GM19328 (cell line): Measurements from ENCODE around the gene PFKFB4.
"Not testable (repeated sequence)": the region's sequence is repeated elsewhere in the genome, so short reads cannot be mapped to it uniquely, and the experiment has no call there.

ENCODE experiments used
- ATAC-seq: cut with Tn5 transposase; IDR thresholded peaks from one replicate; pipeline ENCODE4 v1.9.1; 2021; ENCODE audit warnings: mild to moderate bottlenecking, moderate library complexity; ENCODE audit not compliant: unreplicated experiment

Gene PFKFB4

DNA sequence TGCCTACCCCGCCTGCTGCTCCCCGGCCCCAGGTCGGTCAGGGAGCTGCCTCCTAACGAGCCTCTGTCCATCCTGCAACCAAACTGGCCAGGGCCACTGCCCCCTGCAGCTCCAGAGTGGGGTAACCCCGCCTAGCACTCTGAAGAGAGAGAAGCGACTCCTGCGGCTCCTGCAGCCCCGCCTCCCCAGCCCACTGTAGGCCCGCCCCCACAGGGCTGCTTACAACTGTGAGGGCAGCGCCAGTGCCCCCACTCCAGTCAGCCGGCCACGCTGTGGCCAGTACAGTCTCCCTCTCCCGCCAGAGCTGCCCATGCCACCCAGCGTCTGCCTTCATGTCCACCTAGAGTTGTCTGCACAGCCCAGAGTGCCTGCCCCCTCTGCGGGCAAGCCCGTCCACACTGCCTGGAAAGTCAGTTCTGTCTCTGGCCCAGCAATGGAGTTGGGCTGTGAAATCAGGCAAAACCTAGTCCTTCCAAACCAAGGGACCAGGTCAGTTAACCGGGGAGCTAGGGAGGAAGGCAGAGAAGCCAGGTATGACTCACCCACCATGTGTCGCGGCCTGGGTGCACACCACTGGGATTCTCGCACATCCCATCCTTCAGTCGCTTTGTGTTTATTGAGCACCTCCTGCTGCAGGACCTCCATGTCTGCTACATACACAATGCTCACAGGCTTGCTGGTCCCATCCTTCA is 4.6 kb upstream of the PFKFB4 start:
- no peak for ATAC-seq

DNA sequence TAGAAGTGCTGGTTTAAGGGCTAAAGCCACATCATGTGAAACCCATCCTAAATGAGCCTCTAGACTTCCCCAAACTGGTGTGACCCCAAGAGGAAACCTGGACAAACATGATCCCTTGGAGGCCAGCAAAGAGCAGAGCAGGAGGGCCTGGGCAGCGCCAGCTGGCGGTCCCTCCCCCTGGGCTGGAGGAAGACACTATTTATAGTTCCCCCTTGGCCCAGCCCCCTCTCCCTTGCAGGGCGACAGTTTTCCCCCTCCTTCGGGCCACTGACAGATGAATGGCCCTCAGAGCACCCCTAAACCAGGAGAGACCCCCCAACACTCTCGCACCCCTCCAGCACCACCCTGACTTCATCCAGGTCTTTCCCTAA is 4.0 kb upstream of the PFKFB4 start:
- ATAC-seq, result no peak

DNA sequence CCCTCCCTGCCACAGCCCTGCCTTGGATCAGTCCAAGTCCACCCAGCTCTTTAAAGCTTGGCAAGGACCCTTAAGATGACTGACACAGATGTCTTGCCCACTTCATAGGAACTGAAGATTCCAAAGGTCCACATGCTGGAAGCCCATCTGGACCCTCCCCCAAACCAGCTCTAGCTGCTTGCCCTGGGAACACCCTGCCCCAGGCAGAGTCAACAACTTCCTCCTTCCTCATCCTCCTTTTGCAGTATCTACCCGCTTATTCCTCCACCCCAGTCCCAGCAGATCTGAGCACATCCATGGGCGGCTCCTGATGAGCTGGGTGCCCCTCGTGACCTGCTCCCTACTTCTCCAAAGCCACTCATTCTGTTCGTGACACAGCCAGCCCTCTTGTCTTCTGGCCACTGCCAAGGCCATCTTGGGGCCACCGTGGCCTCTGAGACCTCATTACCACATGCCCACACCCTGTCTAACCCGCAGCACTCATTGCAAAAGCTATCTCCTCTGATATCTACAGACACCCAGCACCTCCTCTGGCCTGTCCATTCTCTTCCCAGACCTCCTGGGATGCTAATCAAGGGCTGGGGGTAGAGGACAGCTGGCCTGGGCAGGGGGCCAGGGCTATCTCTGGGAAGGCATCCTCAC is 2.0 kb upstream of the PFKFB4 start:
- ATAC-seq, result no peak

DNA sequence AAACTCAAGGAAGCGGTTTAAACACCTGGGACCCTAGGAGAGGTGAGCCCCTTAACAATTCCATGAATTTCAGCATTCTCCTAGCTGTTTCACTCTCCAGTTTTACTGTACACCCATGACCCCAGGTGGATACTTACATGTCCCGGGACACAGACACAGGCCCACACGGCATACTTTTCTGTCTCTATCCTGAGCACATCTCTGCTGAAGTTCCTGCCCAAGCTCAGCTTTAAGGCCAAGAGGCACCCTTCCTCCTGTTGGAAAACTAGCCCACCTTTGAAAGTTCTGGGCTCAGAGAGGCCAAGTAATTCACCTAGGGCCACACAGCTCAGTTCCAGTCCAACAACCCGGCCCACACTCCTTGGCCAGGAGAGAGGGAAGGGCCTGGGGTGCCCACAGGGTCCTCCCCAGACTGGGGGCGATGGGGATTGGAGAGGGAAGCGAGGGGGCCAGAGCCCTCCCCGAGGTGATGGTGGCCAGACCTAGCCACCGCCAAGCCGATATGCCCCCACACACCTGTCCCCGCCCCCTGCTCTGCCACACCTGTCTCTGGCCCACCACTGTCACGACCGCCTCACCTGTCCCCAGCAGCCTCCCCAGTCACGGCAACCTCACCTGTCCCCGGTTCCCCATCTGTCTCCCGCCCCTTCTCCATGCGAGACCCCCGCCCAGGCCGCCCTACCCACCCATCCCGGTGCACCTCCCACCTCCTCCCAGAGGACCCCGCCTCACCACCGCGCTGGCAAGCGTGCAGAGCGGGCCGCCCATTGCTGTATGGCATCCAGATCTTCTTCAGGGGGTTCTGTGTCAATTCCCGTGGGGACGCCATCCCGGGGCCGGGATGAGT is 431 bp downstream of the PFKFB4 start:
- no peak for ATAC-seq

DNA sequence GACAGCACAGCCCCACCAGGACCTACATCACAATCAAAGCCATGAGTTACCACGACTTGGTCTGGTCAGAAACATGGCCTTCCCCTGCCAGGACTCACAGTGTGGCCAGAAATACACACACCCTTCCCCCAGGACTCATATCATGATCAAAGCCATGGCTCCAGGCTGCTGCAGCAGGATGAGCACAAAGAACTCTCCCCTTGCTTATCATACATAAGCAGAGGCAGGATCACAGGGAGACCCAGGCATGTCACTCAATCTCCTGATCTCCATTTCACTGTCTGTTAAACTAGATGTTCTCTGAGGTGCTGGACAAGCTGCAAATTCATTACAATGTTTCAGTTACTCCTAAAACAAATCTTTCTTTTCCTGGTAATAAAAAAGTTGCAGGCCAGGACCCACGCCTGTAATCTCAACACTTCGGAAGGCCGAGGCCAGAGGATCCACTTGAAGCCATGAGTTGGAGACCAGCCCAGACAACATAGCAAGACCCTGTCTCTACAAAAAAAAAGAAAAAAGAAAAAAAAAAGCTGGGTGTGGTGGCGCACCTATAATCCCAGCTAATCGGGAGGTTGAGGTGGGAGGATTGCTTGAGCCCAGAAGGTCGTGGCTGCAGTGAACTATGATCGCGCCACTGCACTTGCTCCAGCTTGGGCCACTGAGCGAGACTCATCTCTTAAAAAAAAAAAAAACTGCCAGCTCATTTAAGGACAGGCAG is 1.2 kb downstream of the PFKFB4 start:
- ATAC-seq, result no peak

DNA sequence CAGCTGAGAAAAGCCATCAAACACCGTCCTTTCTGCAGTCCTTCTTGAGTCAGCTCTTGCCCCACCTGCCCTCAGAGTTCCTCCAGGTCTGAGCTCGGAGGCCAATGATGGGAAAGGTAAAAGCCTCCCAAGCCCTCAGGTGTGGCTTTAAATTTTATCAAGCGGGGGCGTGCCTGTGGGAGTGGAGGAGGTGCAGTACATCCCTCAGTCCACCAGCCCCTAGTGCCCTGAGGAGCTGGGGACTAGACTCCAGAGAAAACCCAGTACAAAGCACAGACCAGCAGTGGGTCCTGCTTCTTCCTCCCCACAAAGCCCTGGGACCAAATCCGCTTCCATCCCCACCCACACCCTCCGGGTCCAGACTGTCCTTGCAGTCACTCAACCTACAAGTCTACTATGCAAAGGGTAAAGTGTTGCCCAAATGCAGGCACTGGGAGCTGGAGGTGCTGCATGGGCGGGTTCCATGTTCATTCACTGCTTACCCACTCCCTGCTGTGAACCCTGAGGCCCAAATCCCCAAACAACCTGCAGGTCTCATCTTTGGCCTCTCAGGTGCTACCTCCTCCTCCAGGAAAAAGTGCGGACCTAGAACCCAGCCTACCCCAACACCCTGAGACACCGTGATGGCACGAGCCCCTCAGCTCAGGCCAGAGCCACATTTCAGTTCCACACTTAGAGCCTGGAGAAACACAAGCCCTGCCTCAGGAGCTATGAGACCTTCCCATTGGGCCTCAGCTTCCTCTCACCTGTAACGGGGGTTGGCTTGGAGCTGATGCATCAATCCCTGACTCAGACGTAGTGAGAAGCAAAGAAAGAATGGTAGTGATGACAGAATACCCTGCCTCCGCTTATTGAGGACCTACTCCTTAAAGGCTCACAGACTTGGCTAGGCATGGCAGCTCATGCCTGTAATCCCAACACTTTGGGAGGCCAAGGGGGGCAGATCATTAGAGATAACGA is 2.4 kb downstream of the PFKFB4 start:
- no peak for ATAC-seq

DNA sequence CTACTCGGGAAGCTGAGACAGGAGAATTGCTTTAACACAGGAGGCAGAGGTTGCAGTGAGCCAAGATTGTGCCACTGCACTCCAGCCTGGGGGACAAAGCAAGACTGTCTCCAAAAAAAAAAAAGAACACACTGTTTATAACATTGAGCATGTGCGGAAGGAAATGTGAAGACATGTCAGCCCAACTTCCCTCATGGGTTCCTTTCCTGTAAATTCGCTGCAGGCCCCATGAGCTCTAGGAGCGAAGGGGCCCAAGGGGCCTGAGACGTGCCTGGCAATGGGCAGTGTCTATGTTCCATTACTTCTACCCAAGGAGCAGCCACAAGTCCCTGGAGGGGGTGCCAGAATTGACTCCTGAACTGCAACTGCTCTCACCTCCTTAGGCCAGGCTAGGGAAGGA is 3.2 kb downstream of the PFKFB4 start:
- no peak for ATAC-seq

DNA sequence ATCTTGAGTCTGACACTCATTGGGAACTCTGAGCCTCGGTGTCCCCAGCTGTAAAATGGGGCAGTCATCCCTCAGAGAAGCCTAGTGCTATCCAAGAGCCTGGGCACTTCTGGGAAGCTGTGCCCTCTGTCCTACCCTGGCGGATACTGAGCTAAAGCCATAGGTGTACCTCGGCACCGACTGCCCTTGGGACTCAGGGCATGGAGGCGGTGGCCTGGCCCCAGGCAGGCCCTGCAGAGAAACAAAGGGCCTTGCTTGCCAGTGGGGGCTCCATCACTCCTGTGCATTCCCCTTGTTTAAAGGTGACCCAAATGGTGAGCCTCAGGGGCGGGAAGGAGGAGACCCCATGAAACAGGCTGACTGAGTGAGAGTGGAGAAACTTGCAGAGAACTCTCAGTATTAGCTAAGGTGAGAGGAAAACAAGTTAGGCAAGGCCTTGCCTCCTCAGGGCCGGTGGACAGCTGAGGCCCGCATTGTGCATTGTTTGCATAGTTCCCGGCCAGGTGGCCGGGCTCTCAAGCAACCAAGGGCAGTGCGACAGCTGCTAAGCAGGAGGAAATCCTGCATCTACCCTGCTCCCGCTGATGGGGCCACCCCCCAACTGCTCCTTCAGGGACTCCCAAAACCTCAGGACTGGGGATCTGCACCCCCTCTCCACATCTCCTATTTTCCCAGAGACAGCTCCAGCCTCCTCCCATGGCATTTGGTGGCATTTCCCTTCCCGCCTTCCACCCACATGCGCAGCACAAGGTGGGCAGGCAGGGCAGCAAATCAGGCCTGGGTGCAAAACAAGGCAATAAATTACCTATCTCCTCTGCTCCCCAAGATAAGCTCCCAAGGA is 4.3 kb downstream of the PFKFB4 start:
- ATAC-seq, result no peak

DNA sequence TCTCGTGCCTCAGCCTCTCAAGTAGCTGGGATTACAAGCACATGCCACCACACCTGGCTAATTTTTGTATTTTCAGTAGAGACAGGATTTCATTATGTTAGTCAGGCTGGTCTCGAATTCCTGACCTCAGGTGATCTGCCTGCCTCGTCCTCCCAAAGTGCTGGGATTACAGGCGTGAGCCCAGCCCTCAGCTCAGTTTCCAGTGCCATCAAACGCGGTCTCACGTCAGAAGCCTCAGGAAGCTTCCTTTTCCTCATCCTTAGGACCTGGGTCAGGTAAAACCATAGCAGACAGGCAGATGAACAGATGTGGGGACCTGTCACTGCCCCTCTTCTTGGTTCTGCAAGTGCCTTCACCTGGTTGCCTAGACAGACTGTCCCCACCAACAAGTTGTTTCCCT is 5.0 kb downstream of the PFKFB4 start:
- ATAC-seq, result not testable (repeated sequence)

DNA sequence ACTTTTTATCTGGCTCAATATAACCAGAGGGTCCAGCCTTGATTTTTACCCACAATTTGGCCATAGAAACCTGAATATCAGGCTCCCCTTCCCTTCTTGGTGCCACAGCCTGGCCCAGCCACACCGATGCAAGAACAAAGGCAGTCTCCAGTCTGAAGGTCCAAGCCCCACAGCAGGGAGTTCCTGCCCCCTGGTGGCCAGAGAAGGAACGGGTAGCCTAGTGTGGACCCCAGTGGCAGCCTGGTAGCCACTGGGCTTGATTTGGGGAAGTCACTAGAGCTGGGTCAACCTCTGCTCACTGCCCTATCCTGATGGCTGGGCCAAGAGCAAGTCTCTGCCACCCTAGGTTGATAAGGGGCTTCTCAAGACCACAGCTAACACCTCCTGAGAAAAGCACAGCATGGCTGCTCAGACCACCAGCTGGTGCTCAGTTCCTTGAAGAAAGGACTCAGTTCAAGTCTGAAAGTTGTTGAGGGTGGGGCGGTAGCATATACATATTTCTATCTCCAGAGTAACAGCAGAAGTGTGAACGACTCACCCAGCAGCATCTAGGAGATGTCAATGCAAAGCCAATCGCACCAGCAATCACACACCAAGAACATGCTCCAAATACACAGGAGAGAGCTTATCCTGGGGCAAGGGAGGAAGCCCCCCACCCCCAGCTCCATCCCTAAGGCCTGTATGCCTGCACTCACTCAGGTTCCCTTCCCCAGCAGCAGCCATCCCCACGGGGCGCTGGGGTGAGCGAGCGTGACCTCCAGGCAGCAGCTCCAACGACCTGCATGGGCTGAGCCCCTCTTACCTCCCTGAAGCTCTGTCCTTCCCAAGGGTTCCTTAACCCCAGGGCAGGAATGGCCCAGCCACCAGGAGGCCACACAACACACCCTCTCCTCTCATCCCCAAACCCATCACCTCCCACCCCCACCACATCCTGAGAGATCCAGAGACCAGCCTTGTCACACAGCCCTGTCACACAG is 7.6 kb downstream of the PFKFB4 start:
- no peak for ATAC-seq

DNA sequence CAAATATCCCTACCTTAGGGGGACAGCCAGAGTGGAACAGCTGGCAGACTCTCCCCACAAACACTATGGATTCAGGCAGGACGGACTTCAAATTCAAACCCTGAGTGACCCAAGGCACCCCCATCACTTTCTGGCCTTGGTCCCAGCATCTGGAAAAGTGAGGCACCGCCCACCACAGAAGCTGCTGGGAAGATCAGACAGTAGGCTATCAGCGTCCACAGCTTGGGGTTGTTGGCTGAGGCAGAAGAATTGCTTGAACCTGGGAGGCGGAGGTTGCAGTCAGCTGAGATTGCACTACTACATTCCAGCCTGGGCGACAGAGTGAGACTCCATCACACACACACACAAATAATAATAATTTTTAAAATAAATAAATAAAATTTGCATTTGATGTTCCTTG is 8.5 kb downstream of the PFKFB4 start:
- ATAC-seq, result no peak

DNA sequence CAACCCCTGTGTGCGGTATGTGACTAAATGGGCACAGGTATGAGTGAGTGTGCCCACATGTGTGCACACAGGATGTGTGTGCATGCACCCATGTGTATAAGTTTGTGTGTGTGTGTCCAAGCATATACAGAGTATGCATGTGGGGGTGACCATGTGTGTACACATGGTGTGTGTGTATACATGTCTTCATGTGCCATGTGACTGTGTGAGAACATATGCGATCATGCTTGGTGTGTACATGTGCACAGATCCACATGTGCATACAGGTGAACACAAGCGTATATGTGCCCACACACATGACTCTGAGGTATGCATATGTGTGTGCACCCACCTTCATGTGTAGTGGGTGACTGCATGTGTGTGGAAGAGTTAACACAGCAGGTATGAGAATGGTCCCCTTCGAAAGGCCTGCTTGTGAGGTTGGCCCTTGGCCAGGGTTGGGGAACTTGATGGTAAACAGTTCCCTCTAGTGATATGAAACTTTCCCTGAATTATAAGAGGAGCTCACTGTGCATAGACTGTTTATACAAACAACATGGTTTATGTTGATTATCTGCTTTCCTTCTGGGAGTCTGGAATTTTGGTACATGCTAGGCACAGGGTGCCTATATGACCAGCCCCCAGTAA is 10.3 kb downstream of the PFKFB4 start:
- ATAC-seq, result no peak

DNA sequence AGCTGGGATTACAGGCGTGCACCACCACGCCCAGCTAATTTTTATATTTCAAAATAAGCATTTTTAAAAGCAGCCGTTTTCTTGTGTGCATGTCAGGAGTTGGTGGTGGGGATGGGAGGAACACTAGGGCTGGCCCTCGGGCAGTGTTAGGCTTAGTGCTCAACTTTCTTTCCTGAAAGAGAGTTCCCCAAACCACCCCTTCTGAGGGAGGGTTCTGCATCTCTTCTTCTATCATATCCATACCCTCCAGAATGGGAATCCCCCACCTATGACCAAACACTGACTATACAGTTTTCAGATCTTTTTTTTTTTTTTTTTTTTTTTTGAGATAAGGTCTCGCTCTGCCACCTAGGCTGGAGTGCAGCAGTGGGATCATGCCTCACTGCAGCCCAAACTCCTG is 12.5 kb downstream of the PFKFB4 start:
- ATAC-seq, result no peak

DNA sequence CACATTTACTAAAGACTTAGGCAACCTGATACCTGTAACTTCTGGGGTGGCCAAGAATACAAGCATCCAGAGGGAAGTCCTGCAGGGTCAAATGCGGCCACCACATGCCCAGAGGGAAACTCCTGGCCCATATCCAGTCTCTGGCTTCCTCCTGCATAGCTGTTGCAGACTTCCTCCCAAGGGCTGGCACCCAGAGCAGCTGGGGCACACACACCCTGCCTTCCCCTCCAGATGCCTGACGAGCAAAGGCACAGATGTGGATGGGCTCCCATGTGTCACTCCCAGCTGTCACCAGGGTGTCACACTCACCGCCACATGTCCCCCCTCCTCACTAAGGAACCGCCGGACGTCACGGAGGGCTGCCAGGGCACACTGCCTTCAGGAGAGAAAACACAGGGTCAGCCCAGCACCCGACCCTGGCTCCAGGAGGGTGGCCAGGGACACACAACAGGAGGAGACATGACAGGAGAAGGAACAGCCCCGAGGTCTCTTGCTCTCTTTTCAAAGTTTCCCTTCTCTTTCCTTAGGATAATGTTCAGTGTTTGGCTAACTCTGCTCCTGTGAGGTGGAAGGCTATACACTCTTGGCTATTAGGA is 13.2 kb downstream of the PFKFB4 start:
- ATAC-seq, result no peak

DNA sequence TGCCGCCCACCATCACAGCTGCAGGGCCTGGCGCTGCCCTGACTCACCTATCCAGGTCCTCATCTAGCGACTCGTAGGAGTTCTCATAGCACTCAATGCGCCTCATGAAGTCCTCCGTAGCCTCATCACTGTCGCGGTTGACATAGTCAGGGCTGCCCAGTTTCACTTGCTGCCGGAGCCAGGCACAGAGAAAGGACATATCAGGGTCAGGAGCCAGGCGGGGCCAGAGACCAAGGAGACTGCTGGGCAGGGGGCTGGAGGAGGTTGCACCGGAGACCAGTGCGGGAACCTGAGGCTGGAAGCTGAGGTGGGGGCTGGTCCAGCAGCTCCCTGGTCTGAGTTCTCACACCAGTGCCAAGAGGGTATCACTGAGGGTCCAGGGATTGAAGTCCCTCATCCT is 18.2 kb downstream of the PFKFB4 start:
- ATAC-seq, result no peak

DNA sequence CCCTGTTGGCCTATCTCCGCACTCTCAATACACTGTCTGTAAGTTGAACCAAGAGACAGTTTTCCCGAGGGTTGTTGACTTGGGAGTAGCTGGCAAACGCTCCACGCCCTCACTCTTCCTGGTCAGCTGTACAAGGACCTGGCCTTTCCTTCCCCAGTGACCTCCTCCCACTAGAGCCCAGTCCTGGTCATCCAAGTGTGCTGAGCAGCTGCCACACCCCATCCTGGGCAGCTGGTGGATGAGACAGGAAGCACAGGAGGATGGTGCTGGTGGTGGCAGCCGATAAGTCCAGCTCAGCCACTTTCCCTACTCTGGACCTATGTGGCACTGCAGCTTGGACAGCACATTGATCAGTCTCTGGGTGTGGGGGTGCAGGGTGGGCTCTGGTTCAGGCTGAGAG is 19.8 kb downstream of the PFKFB4 start:
- ATAC-seq, result no peak

DNA sequence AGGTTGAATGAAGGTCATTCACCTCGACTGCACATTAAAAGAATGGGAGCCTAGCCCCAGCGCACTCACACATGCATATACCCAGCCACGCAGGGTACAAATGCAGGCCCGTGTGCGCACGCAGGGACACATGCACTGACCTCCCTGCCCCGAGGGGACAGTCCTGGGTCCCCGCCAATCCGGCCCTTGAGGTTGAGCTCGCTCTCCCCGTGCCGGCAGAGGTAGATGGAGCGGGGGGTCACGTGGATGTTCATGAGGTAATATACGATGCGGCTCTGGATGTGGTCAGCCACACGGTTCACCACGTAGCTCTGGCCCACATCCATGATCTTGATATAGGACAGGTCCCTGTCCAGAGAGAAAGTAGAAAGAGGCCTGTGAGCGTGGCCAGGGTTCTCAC is 20.5 kb downstream of the PFKFB4 start:
- no peak for ATAC-seq
